Umbilical cord (tissue), 2 donors: ENCODE measurements around the gene ZDHHC1. TPM values are rescaled to one million over a fixed set of nuclear protein-coding genes. Genes with fewer than 3 reads are reported as not detected.
"Not testable (repeated sequence)": the region's sequence is repeated elsewhere in the genome, so short reads cannot be mapped to it uniquely, and the experiment has no call there.

Source experiments
- DNase-seq: peaks from one replicate; pipeline ENCODE4 v3.0.0-alpha.2; 2015; ENCODE audit warnings: low spot score
- total RNA-seq: library from RNA; depleted of rRNA; stranded (reverse); fragments of >200 nt; gene quantifications from one replicate; pipeline ENCODE4 v1.2.3, GENCODE V29; 2014; ENCODE audit warnings: low replicate concordance; ENCODE audit not compliant: insufficient read depth

ZDHHC1 gene
- total RNA-seq, 1 donor from 2014 or later = 5.3 TPM

DNA sequence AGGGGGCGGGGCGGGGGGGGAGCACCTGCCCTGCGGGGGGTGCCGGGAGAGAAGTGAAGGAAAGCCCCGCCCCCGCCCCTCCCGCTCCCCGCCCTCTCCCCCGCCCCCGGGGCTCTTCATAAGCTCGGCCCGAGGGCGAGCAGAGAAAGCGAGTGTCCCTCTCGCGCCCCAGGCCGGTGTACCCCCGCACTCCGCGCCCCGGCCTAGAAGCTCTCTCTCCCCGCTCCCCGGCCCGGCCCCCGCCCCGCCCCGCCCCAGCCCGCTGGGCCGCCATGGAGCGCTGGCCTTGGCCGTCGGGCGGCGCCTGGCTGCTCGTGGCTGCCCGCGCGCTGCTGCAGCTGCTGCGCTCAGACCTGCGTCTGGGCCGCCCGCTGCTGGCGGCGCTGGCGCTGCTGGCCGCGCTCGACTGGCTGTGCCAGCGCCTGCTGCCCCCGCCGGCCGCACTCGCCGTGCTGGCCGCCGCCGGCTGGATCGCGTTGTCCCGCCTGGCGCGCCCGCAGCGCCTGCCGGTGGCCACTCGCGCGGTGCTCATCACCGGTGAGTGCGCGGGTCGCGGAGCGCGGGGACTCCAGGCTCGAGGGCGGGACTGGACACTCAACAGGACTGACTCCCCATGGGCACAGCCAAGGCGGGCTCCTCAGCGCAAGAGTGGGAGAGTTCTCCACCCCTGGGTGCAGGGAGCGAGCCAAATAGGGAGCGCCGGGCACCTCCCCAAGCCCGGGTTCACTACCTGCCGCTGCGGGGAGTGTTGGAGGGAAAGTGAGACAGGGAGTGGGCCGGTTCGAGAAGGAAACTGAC is 14.9 kb upstream of the ZDHHC1 start, which contains the start of gene HSD11B2:
HSD11B2 (plus strand) TSS at position 145 of the 798 bp plus-strand sequence; CDS start at position 273, 128 bp downstream.
- peak; percentile 54 for DNase-seq

DNA sequence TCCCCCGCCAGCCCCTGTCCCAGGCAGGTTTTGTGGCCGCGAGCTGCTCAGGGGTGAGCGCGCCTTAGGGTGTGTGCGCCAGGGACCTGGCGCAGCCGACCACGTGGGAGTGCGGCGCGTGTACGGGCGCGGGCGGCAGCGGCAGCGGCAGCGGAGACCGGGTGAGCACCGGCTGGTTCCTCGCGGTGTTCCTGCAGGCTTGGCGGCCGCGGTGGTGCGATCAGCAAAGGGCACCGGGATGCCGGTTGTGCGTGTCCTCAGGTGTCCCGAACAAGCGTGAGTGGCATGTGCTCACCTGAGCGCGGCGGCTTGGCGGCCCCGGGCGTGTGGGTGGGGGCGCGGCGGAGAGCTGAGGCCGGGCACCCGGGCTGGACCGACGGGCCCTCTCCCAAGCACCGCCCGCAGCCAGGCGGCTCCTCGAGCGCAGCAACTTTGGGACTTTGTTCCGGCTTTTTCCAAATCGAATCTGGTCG is 14.3 kb upstream of the ZDHHC1 start:
- DNase-seq = no peak

DNA sequence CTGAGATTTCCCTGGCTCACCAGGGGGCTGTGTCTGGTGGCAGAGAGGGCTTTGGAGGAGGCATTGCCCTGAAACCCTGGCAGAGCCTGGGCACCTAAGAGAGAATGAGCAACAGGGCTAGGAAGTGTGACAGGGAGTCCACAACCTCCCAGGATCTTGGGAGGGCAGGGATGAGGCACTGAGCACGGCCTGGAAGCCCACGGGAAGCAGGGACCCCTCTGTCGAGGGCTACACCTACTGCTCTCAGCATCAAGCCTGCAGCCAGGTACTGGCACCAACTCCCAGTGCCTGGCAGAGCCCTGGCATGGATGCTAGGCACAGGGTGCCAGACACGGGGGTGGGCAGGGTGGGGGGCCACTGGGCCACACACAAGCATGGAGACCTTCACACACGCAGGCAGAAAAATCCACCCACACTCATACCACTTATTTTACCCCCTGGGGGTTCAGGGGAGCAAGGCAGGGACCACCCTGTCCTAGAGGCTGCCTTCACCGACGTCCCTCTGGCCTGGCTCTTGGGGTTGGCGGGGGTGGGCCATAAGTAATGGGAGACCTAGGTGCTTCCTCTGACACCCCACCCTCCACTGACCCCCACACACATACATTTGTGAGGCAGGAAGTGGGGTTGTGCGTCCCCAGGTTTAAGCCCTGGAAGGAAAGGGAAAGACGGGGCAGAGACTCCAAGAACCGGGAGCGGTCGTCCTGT is 13.7 kb upstream of the ZDHHC1 start:
- DNase-seq = no peak

DNA sequence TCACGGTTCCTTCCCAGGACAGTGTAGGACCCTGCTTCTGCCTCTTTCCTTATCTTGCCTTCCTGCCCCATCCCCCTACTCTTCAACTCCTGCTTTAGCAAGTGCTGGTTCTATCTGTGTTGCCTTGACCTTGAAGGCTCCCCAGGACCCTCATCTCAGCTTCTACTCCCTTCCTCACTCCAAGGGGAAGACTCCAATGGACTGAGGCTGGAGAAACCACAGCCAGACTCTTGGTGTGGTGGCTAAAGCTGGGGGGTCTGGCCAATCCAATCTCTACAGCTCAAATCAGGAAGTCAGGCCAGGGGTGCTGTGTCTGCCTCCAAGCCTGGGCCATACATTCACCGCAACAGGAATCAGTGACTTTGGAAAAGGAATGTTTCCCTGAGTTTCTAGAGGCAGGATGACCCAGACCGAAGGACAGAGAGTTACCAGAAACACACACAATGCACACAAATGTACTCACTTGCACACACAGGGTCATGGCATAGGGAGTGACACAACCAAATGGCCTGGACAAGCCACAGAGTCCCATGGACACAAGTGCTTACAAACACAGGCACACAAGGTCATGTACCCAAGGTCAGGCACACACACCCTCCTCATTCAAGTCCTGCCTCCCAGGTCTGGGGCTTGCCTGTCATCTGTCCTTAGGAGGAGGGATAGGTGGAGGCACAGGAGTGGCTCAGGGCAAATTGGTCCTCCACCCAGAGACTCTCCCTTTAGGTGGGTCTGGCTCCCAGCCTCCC is 12.9 kb upstream of the ZDHHC1 start:
- no peak for DNase-seq

DNA sequence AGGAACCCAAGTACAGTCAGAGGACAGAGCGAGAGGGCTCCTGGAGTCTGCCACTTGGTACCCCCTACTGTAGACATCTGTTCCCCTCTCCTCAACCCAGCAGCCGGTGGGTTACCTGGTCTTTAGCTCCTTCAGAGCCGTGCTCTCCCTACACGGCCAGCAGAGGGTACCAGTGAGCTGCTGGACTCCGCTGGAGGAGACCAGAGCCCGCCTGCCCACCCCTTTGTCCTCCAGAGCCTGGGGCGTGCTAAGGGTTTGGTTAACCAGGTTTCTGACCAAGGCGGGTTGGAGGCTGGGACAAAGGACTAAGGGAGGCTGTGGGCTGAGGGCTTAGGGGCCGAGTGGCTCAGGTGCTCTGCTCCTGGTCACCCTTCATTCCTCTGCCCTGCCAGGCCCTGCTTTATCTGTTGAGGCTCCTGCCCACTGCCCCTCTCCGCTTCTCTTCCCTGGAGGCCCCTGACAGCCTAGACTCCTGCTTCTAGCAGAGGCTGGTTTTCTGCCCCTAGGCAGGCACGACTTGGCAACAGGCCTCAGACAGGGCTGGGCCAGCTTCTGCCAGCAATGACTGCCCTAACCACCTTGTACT is 12.0 kb upstream of the ZDHHC1 start:
- peak; percentile 70 for DNase-seq

DNA sequence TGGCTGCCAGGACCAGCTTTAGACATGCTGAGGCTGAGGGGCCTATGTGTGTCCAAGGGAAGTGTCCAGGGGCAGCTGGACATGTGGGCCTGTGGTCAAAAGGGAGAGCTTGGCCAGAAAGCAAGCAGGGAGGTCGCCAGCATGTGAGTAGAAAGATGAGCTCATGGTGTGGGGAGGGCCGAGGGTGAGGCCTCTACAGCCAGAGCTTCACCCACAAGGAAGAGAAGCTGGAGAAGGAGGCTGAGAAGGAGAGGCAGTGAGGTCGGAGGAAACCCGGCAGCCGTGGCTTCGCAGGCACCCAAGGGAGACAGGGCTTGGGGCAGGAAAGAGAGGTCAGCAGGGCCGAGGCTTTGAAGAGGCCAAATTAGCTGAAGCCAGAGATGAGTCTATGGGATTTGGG is 10.7 kb upstream of the ZDHHC1 start:
- no peak for DNase-seq

DNA sequence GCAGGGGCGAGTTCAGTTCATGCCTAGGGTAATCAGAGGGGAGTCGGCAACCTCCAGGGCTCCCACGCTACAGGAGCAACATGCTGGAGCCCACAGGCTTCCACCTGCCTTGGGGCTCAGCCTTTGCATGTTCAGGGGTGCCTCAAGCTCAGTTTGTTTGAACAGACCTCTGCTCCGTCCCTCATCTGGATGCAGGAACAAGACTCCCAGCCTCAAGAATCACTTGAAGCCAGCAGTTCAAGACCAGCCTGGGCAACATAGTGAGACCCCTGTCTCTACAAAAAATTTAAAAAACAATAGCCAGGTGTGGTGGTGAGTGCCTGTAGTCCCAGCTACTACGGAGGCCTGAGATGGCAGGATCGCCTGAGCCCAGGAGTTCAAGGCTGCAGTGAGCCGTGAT is 9.7 kb upstream of the ZDHHC1 start:
- no peak for DNase-seq

DNA sequence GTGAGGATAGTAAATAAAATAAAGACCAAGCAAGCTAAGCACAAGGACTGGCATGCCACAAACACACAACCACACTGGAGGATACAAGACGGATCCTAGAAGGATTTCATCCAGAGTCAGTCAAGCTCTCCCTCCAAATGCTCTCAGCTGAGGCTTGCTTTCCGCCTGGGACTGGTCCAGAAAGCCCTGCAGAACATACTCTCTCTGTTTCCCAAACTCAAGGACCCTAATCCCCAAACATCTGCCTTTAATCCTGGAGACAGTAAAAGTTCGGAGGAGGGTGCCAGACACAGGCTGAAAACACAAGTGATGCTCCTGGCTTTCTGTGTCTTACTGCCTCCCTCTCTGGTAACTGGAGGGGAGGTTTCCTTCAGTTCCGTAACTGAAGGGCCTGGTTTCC is 9.3 kb upstream of the ZDHHC1 start:
- DNase-seq = peak; percentile 95

DNA sequence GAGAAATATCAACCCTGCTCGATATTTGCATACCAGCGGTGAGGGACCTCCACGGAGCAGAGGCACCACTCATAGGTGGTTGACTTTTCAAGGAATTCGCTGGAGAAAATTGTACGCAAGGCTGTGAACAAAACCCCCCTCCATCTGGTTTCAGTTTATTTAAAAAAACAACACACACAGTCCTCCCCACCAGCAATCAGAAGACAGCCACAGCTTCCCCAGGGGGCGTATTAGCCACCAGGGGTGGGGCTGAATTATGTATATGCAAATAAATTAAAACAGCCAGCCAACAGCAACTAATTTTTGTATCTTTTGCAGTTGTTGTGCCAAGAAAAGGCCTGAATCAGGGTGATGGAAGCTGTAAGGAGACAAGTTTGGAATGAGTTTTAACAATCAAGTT is 8.8 kb upstream of the ZDHHC1 start:
- no peak for DNase-seq

DNA sequence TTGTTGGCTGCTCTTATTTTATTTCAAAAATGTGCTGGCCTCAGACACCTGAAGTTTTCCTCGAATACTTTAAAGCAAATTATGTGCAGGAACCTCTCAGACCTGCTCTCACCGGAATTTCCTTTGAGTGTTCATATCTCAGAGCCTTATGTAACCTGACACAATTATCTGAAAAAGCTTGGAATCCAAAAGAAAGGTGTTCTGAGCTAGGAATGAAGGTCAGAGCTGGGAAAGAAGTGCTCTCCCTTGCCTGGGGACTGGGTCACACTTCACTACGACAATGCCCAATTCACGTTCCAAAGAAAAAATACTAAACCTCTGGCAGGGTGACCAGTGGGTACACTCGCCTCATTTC is 8.0 kb upstream of the ZDHHC1 start:
- no peak for DNase-seq

DNA sequence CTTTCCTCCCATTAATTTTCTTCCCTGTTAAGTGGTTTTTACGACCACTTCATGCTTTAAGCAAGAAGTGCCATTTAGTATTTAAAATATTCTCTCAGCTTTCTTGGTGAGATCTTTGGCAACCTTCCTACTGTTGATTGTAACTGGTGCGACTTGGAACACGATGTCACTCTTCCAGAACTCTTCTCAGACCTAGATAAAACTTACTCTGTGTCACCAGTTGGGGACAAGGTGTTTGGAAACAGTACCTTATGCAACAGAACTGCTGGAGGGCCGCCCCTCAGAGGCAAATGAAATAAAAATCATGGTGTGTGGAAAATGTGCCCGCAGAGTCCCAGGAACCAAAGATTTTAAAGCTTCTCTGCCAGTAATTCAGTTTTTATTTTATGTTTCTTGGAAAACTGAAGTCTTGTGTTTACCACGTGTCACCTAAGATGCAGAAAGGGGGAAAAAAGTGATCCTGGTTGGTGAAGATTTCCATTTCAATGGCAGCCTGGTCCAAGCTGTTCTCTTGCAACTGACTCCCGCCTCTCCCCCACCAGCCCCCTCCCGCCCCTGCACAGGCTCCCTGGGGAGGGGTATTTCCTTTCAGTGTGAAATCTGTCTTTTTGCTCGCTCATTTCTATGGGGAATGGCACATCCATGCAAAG is 7.5 kb upstream of the ZDHHC1 start:
- no peak for DNase-seq

DNA sequence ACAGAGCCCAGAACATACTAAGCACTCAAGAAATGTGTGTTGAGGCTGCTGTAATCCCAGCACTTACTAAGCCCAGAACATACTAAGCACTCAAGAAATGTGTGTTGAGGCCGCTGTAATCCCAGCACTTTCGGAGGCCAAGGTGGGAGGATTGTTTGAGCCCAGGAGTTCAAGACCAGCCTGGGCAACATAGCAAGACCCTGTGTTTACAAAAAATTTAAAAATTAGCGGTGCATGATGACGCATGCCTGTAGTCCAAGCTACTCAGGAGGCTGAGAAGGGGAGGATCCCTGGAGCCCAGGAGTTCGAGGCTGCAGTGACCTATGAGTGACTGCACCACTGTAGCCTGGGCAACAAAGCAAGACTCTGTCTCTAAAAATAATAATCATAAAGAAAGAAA is 6.7 kb upstream of the ZDHHC1 start:
- no peak for DNase-seq

DNA sequence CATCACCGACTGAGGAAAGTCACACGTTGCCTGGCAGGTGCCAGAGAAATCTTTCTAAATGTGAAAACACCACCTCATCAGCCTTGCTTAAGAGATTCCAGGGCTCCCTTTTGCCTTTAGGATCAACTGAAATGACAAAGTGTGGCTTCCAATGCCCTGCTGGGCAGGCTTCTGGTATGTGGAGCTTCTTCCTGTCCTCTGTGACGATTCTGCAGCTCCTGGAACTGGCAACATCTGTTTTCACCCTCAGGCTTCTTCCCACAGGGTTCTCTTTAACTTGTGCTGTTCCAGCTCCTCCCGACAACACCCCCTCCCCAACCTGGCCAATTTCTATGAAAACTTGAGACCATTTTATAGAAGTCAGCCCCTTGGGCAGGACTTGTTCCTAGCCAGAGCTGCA is 4.8 kb upstream of the ZDHHC1 start:
- no peak for DNase-seq

DNA sequence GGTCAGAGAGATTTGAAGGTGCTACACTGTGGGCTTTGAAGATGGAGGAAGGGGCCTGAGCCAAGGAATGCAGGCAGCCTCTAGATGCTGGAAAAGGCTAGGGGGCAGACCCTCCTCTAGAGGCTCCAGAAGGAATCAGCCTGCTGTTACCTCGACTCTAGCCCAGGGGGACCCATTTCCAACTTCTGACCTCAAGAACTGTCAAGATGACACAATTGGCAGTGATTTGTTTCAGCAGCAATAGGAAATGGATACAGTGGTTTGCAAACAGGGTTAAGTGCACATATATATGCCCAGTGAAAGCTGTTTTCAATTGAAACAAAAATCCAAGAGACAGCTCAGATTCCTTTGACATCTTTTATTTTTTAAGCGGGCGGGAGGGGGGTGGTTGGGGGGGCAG is 3.7 kb upstream of the ZDHHC1 start:
- no peak for DNase-seq

DNA sequence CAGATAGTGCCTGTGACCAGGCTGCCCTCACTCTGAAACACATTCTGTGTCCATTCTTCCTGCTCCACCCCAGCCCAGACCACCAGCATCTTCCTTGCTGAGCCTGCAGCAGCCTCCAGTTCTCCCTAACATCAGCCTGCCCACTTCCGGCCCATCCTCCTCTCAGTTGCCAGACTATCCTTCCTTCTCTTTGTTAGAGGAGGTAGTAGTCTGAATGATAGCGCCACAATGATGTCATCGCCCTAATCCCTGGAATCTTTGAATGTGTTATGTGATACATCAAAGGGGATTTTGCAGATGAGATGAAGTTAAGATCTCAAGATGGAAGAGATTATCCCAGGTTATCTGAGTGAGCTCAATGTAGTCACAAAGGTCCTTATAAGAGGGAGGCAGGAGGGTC is 3.2 kb upstream of the ZDHHC1 start:
- peak; percentile 65 for DNase-seq

DNA sequence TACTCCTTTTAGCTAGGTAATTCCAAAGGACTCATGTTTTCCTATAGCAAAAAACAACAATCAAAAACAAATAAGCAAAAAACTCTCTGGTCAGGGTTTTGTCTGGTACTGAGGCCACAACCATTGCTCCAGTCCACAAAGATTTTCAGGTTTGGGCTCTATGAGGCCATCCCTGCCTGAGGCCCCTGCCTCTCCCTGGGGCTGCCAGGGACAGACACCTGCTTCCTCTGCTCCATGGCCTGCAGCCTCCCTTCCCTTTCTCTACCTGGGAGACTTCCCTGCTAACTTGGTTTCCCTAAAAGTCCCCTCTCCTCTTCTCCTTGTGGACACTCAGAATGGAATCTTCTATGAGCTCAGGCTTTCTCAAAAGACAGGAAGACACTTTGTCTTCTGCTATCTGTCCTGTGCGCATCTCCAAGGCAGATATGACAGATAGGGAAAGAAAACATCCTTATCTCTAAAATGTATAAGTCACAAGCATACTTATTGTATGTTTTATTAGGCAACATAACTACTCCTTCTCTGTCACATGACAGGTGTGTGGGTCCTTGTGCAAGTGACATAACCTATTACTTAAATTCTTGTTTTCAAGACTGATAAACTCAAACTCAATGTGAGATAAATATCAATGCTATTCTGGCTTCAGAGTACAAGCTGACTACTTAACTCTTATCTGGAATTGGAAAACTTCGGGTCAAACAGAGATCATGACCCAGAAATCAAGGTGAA is 1.2 kb upstream of the ZDHHC1 start:
- DNase-seq = no peak

DNA sequence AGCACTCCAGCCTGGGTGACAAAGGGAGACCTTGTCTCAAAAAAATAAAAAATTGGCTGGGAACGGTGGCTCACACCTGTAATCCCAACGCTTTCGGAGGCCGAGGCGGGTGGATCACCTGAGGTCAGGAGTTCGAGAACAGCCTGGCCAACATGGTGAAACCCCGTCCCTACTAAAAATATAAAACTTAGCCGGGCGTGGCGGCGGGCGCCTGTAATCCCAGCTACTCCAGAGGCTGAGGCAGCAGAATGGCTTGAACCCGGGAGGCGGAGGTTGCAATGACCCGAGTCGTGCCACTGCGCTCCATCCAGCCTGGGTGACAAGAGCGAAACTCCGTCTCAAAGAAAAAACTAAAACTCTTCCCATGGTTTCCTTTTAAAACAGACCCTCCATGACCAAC is 856 bp downstream of the ZDHHC1 start:
- DNase-seq = not testable (repeated sequence)

DNA sequence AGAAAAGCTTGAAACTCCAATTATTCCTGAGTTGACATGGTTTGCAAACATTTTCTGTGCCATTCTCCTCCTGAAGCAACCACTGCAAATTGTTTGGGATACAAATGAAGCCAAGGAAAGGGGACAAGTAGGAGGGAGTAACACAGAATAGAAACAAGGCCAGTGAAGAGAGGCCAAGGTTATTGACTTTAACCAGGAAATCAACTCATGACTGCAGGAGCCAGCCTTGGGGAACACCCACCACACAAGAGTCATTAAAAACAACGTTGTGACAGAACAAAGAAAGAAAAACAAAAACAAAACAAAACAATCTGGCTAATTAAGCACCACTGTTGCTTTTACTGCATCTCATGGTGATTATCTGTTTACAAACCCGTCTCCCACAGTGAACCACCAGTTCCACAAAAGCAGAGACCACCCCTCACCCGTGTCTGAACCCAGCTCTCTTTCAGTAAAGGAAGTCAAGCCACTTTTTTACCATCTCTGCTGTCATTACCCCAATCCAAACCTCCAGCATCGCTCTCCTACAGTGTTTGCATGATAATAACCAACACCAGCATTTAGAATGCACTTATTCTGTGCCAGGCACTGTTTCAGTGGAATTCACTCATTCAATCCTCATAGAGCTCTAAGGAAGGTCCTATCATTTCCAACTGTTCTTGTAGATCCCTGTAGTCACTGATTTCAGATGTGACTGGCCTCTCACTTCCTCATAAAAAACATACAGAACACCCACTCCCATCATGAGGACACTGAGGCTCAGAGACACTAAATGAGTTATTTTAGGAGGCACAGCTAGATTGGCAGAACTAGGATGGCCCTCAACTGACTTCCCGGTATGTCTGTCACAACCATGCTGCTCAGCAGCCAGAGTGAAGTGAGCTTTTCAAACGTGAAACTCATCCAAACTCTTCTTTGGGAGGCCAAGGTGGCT is 2.0 kb downstream of the ZDHHC1 start:
- DNase-seq = no peak

DNA sequence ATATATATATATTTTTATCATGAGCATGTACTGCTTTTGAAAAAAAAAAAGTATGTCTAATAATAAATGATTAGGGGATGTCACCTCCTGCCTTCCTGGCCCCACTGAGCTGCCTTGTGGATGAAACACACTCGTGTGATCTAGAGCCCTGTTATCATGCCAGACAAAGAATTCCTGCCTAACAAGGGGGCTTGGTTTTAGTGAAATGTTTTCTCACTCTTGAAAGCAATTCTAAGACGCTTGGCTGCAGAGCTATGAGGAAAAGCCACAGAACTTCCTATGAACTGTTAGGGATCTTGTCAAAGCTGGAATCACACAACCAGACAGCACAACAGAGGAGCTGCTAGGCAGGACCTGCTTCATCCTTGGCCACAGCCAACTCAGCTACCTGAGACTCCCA is 4.0 kb downstream of the ZDHHC1 start:
- DNase-seq = no peak

DNA sequence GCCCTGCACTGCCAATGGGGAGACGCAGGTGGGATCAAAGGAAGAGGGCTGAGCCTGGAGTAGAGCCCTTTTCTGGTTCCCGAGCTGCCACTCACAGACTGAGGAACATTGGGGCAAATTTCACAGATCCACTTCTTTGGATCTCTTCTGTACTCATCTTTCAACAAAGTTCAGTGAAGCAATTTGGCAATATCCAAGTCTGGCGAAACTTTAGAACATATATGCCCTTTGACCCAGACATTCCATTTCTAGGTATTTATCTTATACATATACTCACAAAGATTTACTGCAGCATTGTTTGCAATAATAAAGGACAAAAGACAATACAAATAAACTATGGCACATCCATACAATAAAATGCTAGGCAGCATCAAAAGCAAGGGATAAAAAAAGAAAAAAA is 4.9 kb downstream of the ZDHHC1 start:
- DNase-seq = no peak
